WTC11 (cell line): ENCODE measurements around the gene OPN3. TPM values are rescaled to one million over a fixed set of nuclear protein-coding genes. Genes with fewer than 3 reads are reported as not detected.

Experiments
- ATAC-seq: fragments of 200-7000 bp; cut with Tn5 transposase; 2 replicates; pipeline ENCODE4 v1.10.0; 2021; ENCODE audit warnings: mild to moderate bottlenecking, moderate library complexity
- CTCF ChIA-PET: fragments of 300-600 bp; sonication (Branson Sonifier 250); formaldehyde crosslinking; loops from one replicate; lab custom pipeline; 2021; ENCODE audit warnings: antibody characterized with exemption; lab: Charles Lee
- POLR2A ChIA-PET: fragments of 350-600 bp; sonication (Branson Sonifier 250); formaldehyde crosslinking; loops from one replicate; lab custom pipeline; 2021; ENCODE audit warnings: antibody characterized with exemption; lab: Charles Lee
- DNase-seq: peaks from one replicate; pipeline ENCODE4 v3.0.0; 2021; ENCODE audit warnings: low spot score
- H3K27ac Mint-ChIP-seq: 2 replicates; pipeline ENCODE4 v1.8.0; 2021; ENCODE audit warnings: mixed read lengths
- H3K27me3 Mint-ChIP-seq: 2 replicates; pipeline ENCODE4 v1.8.0; 2021; ENCODE audit warnings: low read depth, mild to moderate bottlenecking, moderate library complexity, mixed read lengths
- H3K36me3 Mint-ChIP-seq: 2 replicates; pipeline ENCODE4 v1.8.0; 2021; ENCODE audit warnings: mixed read lengths
- H3K4me1 Mint-ChIP-seq: 2 replicates; pipeline ENCODE4 v1.8.0; 2022; ENCODE audit warnings: mixed read lengths
- H3K4me3 Mint-ChIP-seq: 2 replicates; pipeline ENCODE4 v1.8.0; 2021; ENCODE audit warnings: mild to moderate bottlenecking, moderate library complexity, mixed read lengths
- H3K9me3 Mint-ChIP-seq: 2 replicates; pipeline ENCODE4 v1.8.0; 2021; ENCODE audit warnings: mixed read lengths
- ATF1 ChIP-seq: sonication (generic); formaldehyde crosslinking; IDR thresholded peaks from 2 replicates; pipeline ENCODE4 v1.8.1; 2023; ENCODE audit warnings: mild to moderate bottlenecking, moderate library complexity, missing genetic modification reagents
- ATF2 ChIP-seq: sonication (generic); formaldehyde crosslinking; IDR thresholded peaks from 2 replicates; pipeline ENCODE4 v1.8.1; 2022; ENCODE audit warnings: low read depth, missing genetic modification reagents, borderline replicate concordance
- ATF3 ChIP-seq: sonication (generic); formaldehyde crosslinking; conservative IDR thresholded peaks from 2 replicates; pipeline ENCODE4 v1.8.1; 2022; ENCODE audit warnings: mild to moderate bottlenecking, missing genetic modification reagents
- CREB1 ChIP-seq: sonication (generic); formaldehyde crosslinking; IDR thresholded peaks from 2 replicates; pipeline ENCODE4 v1.8.0; 2023; ENCODE audit warnings: mild to moderate bottlenecking, missing genetic modification reagents
- CREM ChIP-seq: sonication (generic); formaldehyde crosslinking; IDR thresholded peaks from 2 replicates; pipeline ENCODE4 v1.8.1; 2022; ENCODE audit warnings: mild to moderate bottlenecking, missing genetic modification reagents, moderate library complexity
- ETV6 ChIP-seq: sonication (generic); formaldehyde crosslinking; IDR thresholded peaks from 2 replicates; pipeline ENCODE4 v1.8.1; 2022; ENCODE audit warnings: mild to moderate bottlenecking, missing genetic modification reagents
- FOXP1 ChIP-seq: sonication (generic); formaldehyde crosslinking; IDR thresholded peaks from 2 replicates; pipeline ENCODE4 v1.8.0; 2022; ENCODE audit warnings: missing genetic modification reagents, mild to moderate bottlenecking, moderate library complexity, borderline replicate concordance
- HMGXB4 ChIP-seq: sonication (generic); formaldehyde crosslinking; IDR thresholded peaks from 2 replicates; pipeline ENCODE4 v1.8.1; 2023; ENCODE audit warnings: mild to moderate bottlenecking, moderate library complexity, missing genetic modification reagents
- IRF1 ChIP-seq: sonication (generic); formaldehyde crosslinking; IDR thresholded peaks from 2 replicates; pipeline ENCODE4 v1.8.0; 2023; ENCODE audit warnings: missing genetic modification reagents
- JAZF1 ChIP-seq: fragments of 250-450 bp; sonication (Bioruptor Pico); IDR thresholded peaks from 2 replicates; pipeline ENCODE4 v1.9.0; 2021; ENCODE audit warnings: moderate library complexity, mild to moderate bottlenecking, inconsistent platforms
- NFATC4 ChIP-seq: fragments of 250-450 bp; sonication (Bioruptor Pico); IDR thresholded peaks from 2 replicates; pipeline ENCODE4 v1.9.0; 2021; ENCODE audit warnings: mild to moderate bottlenecking
- NFYB ChIP-seq: sonication (generic); formaldehyde crosslinking; conservative IDR thresholded peaks from 2 replicates; pipeline ENCODE4 v1.8.0; 2022; ENCODE audit warnings: low read depth, missing genetic modification reagents
- OVOL2 ChIP-seq: fragments of 250-450 bp; sonication (Bioruptor Pico); IDR thresholded peaks from 2 replicates; pipeline ENCODE4 v1.9.0; 2021; ENCODE audit warnings: mild to moderate bottlenecking, borderline replicate concordance
- PRRX2 ChIP-seq: fragments of 250-450 bp; sonication (Bioruptor Pico); IDR thresholded peaks from 2 replicates; pipeline ENCODE4 v1.8.0; 2021; ENCODE audit warnings: mild to moderate bottlenecking
- SMAD3 ChIP-seq: sonication (generic); formaldehyde crosslinking; IDR thresholded peaks from 2 replicates; pipeline ENCODE4 v1.8.0; 2022; ENCODE audit warnings: missing genetic modification reagents, mild to moderate bottlenecking, borderline replicate concordance
- SMAD4 ChIP-seq: sonication (generic); formaldehyde crosslinking; IDR thresholded peaks from 2 replicates; pipeline ENCODE4 v1.8.0; 2022; ENCODE audit warnings: mild to moderate bottlenecking, missing genetic modification reagents
- SOX15 ChIP-seq: fragments of 250-450 bp; sonication (Bioruptor Pico); IDR thresholded peaks from 2 replicates; pipeline ENCODE4 v1.9.0; 2021; ENCODE audit warnings: mild to moderate bottlenecking
- SP1 ChIP-seq: sonication (generic); formaldehyde crosslinking; conservative IDR thresholded peaks from 2 replicates; pipeline ENCODE4 v1.8.1; 2022; ENCODE audit warnings: missing genetic modification reagents
- TEAD1 ChIP-seq: sonication (generic); formaldehyde crosslinking; IDR thresholded peaks from 2 replicates; pipeline ENCODE4 v1.8.0; 2022; ENCODE audit warnings: mild to moderate bottlenecking, missing genetic modification reagents
- ZNF232 ChIP-seq: sonication (generic); formaldehyde crosslinking; IDR thresholded peaks from 2 replicates; pipeline ENCODE4 v1.8.0; 2022; ENCODE audit warnings: mild to moderate bottlenecking, missing genetic modification reagents
- ZNF281 ChIP-seq: sonication (generic); formaldehyde crosslinking; IDR thresholded peaks from 2 replicates; pipeline ENCODE4 v1.8.0; 2023; ENCODE audit warnings: mild to moderate bottlenecking, missing genetic modification reagents
- ZNF425 ChIP-seq: fragments of 250-450 bp; sonication (Bioruptor Pico); conservative IDR thresholded peaks from 2 replicates; pipeline ENCODE4 v1.9.0; 2021; ENCODE audit warnings: mild to moderate bottlenecking
- total RNA-seq: library from RNA; stranded (reverse); gene quantifications from 3 replicates; pipeline ENCODE4 v1.2.3, GENCODE V29; 2021
- TF ChIP-seq, protein P1 (sequence below): sonication (generic); formaldehyde crosslinking; IDR thresholded peaks from 2 replicates; pipeline ENCODE4 v1.8.0; 2022; ENCODE audit warnings: mild to moderate bottlenecking, missing genetic modification reagents

Gene OPN3
- total RNA-seq, 1 experiment from 2014 or later: 17.2 TPM

GRCh38 chr1:241648159-241648558, 8.0 kb upstream of the OPN3 start (continued):
- no peak for TF ChIP-seq ATF3 (CRISPR knock-in tag)
- TF ChIP-seq, all 79 proteins: peak for 0

DNA sequence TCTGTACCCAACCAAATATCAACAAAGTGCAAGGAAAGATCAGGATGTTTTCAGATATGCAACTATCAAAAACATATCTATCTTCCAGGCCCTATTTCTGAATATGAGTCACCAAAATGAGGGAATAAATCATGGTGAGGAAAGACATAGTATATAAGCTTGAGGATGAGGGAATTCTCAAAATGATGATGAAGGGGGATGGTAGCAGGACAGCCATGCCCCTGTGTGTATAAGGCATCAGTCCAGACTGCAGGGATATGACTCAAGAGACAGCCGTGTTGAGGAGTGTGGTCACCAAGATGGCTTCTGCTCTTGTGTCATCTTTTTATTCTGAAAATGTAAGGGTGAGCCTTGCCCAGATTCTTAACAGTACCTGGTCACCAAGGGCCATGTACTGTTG, 7.5 kb upstream of the OPN3 start:
- H3K4me3 Mint-ChIP-seq: no peak overlapping the region
- ChIA-PET POLR2A (no interaction called here), CTCF (no interaction called here)
- peaks cover 3% of the 10 kb centered on the region for H3K36me3 Mint-ChIP-seq
- DNase-seq (no peak), ATAC-seq (no peak)
- peaks cover 19% of the 10 kb centered on the region for H3K4me1 Mint-ChIP-seq
- H3K9me3 Mint-ChIP-seq: peaks cover 5% of the 10 kb centered on the region
- no peak overlapping the region for H3K27ac Mint-ChIP-seq
- TF ChIP-seq FOXP1 (CRISPR knock-in tag) (no peak), SMAD3 (CRISPR knock-in tag) (no peak), ATF2 (CRISPR knock-in tag) (no peak), NFYB (CRISPR knock-in tag) (no peak), ZNF281 (CRISPR knock-in tag) (no peak), CREM (no peak), PRRX2 (no peak), SP1 (CRISPR knock-in tag) (no peak)
- TF ChIP-seq, all 79 proteins: peak for 0
- no peaks in the 10 kb centered on the region for H3K27me3 Mint-ChIP-seq

GRCh38 chr1:241646201-241646600, 6.0 kb upstream of the OPN3 start:
- no peak overlapping the region for H3K4me3 Mint-ChIP-seq
- ATAC-seq: no peak
- POLR2A ChIA-PET: interaction anchor here (1.0 kb wide), 1 partner anchor 8 kb away, joined by 3 read pairs; no protein-coding TSS in a partner anchor
- DNase-seq: no peak
- TF ChIP-seq HMGXB4 (CRISPR knock-in tag): no peak
- TF ChIP-seq CREB1: no peak
- no peak for TF ChIP-seq ZNF232 (CRISPR knock-in tag)
- TF ChIP-seq TEAD1 (CRISPR knock-in tag): no peak
- TF ChIP-seq SMAD4 (CRISPR knock-in tag): no peak
- no peak for TF ChIP-seq NFATC4 (CRISPR knock-in tag)
- no peak for TF ChIP-seq IRF1 (CRISPR knock-in tag)
- no peak for TF ChIP-seq SOX15 (CRISPR knock-in tag)
- TF ChIP-seq ATF1 (CRISPR knock-in tag): no peak
- TF ChIP-seq JAZF1 (CRISPR knock-in tag): no peak
- no peak for TF ChIP-seq OVOL2
- TF ChIP-seq ZNF425 (CRISPR knock-in tag): no peak
- no peak for TF ChIP-seq SP1 (CRISPR knock-in tag)
- no peak for TF ChIP-seq ETV6 (CRISPR knock-in tag)
- TF ChIP-seq, protein P1, sequence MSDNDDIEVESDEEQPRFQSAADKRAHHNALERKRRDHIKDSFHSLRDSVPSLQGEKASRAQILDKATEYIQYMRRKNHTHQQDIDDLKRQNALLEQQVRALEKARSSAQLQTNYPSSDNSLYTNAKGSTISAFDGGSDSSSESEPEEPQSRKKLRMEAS: no peak
- TF ChIP-seq, all 79 proteins: peak for 0
- peaks cover 19% of the 10 kb centered on the region for H3K4me1 Mint-ChIP-seq
- H3K36me3 Mint-ChIP-seq: peaks cover 18% of the 10 kb centered on the region
- H3K27me3 Mint-ChIP-seq: peaks cover 12% of the 10 kb centered on the region
- peaks cover 19% of the 10 kb centered on the region for H3K9me3 Mint-ChIP-seq
- no peak overlapping the region for H3K27ac Mint-ChIP-seq
- CTCF ChIA-PET: no interaction called here
